HG03066 (cell line): ENCODE data around the gene HNRNPK.

Experiments used
- ATAC-seq: cut with Tn5 transposase; IDR thresholded peaks from one replicate; pipeline ENCODE4 v1.9.1; 2021; ENCODE audit warnings: low read depth; ENCODE audit not compliant: unreplicated experiment

The HNRNPK gene

GRCh38 chr9:83936523-83936922 is 43.5 kb downstream of the HNRNPK start:
- no peak for ATAC-seq

- ATAC-seq = no peak
Measured at GRCh38 chr9:83935276-83935935, 44.6 kb downstream of the HNRNPK start.

DNA sequence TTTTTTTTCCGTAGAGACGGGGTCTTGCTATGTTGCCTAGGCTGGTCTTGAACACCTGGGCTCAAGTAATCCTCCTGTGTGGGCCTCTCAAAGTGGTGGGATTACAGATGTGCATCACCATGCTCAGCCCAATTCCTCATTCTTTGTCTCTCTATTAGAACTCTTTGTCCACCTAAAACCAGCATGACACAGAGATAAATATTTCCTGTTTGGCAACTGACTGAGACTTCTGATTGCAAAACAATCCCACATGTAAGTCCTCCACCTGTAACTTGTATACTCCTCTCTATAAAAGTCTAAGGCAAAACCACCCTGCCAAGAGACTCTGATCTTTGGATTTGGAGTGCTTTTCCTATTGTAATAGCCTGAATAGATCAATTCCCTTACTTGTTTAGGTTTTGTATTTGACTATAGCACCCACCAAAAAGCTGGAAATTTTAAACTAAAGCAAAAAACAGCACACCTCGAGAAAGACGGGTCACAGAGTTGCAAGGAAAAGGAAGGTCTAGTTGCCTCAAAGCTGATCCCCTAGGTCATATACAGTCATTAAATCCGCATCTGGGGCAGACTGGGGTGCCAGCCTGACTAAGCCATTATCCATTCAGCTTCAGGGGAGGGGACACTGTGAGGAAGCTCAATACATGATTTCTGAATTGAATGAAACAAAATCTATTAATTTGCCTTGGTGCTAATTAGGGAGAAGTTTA is 45.3 kb downstream of the HNRNPK start:
- no peak for ATAC-seq

- no peak for ATAC-seq
Measured at GRCh38 chr9:83933790-83934189, 46.2 kb downstream of the HNRNPK start.

- ATAC-seq = no peak
Measured at GRCh38 chr9:83932851-83933250, 47.2 kb downstream of the HNRNPK start.

DNA sequence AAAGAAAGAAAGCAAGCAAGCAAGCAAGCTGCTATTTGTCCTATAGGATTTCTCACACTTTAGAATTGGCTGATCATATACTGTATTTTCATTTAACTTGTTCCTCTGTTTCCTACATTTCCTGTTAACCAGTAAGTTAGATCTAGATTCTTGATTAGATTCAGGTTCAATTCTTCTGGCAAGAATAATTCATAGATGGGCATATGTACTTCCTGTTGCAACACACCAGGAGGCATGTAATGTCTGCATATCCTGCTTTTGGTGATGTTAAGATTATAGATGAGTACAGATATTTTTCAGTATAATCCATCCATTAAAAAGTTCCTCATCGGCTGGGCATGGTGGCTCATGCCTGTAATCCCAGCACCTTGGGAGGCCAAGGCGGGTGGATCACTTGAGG is 48.0 kb downstream of the HNRNPK start:
- no peak for ATAC-seq

DNA sequence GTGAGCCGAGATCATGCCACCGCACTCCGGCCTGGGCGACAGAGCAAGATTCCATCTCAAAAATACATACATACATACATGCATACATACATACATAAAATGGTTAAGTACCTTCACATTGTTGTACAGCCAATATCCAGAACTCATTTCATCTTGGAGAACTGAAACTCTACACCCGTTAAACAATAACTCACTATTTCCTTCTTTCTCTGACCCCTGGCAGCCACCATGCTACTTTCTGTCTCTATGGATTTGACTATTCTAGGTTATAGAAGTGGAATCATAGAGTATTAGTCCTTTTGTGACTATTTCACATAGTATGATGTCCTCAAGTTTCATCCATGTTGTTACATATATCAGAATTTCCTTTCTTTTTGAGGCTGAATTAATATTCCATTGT is 49.1 kb downstream of the HNRNPK start:
- no peak for ATAC-seq

- ATAC-seq = no peak
Measured at GRCh38 chr9:83927591-83927990, 52.4 kb downstream of the HNRNPK start.

GRCh38 chr9:83920927-83921707 is 58.9 kb downstream of the HNRNPK start, which contains the start of gene KIF27:
Gene KIF27, minus strand, starts transcription at chr9:83921432. Its CDS starts 5,841 bp downstream, at chr9:83915591.
- peak; percentile 89 for ATAC-seq

DNA sequence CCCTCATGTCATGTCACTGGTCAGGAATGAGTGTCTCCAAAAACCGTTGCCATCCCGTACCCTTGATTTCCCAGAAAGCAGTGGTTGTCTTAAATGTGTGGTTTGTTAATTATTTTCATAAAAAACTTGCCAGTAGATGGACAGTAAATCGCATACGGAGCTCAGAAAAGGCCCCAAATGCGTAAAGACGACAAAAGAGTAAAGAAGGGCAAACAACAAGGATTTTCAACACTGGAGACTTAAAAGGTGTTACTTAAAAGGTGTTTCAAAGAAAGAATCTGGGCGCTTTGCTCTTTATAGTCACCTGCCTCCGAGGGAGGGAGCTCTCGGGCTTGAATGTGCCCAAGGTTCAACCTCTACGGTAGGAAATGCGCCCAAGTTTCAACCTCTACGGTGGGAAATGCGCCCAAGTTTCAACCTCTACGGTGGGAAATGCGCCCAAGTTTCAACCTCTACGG is 59.5 kb downstream of the HNRNPK start:
- ATAC-seq = peak; percentile 29

DNA sequence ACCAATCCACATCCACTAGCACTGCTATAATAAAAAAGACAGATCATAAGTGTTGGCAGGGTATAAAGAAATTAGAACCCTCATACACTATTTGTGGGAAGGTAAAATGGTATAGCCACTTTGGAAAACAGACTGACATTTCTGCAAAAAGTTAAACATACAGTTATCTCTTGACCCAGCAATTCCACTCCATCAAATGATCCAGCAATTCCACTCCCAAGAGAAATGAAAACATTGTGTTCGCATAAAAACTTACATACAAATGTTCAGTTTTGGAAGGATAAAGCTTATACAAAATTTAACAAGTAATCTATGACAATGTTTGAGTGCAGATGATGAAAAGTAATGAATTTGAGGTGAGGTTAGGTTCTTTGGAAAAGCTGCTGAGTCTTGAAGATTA is 60.9 kb downstream of the HNRNPK start:
- no peak for ATAC-seq
